C4-2B (cell line): ENCODE results near the gene AFM.

Experiments used
- CTCF ChIP-seq: fragments of 450-650 bp; conservative IDR thresholded peaks from 2 replicates; pipeline ENCODE4 v1.5.1; 2017; ENCODE audit warnings: mild to moderate bottlenecking
- ZFX ChIP-seq: fragments of 450-650 bp; IDR thresholded peaks from 2 replicates; pipeline ENCODE4 v1.6.1; 2017

GRCh38 chr4:73479323-73479722, 2.2 kb upstream of the AFM start:
- TF ChIP-seq CTCF (no peak), ZFX (no peak)
